HG02938 (cell line): ENCODE measurements around the gene ZNF586.
"Not testable (repeated sequence)": the region's sequence is repeated elsewhere in the genome, so short reads cannot be mapped to it uniquely, and the experiment has no call there.

Source experiments
- ATAC-seq: cut with Tn5 transposase; IDR thresholded peaks from one replicate; pipeline ENCODE4 v1.9.1; 2021; ENCODE audit warnings: mild to moderate bottlenecking, moderate library complexity; ENCODE audit not compliant: unreplicated experiment

The ZNF586 gene

GRCh38 chr19:57821501-57821900 is 52.0 kb downstream of the ZNF586 start:
- not testable (repeated sequence) for ATAC-seq

- ATAC-seq = not testable (repeated sequence)
Measured at GRCh38 chr19:57823155-57823554, 53.7 kb downstream of the ZNF586 start.

- not testable (repeated sequence) for ATAC-seq
Measured at GRCh38 chr19:57823608-57824007, 54.1 kb downstream of the ZNF586 start.

GRCh38 chr19:57825511-57825910 is 56.0 kb downstream of the ZNF586 start:
- ATAC-seq = no peak

GRCh38 chr19:57829316-57829715 is 59.8 kb downstream of the ZNF586 start:
- no peak for ATAC-seq

GRCh38 chr19:57830071-57830602 is 60.7 kb downstream of the ZNF586 start, which contains the start of gene ZNF587B:
Gene ZNF587B (plus strand): TSS chr19:57830299. CDS start chr19:57830529, 230 bp downstream.
- no peak for ATAC-seq
